Measurements from ENCODE around the gene MEOX1. TPM values are rescaled to one million over a fixed set of nuclear protein-coding genes. Genes with fewer than 3 reads are reported as not detected.

The MEOX1 gene
- total RNA-seq, 1 experiment from 2014 or later: not detected

DNA sequence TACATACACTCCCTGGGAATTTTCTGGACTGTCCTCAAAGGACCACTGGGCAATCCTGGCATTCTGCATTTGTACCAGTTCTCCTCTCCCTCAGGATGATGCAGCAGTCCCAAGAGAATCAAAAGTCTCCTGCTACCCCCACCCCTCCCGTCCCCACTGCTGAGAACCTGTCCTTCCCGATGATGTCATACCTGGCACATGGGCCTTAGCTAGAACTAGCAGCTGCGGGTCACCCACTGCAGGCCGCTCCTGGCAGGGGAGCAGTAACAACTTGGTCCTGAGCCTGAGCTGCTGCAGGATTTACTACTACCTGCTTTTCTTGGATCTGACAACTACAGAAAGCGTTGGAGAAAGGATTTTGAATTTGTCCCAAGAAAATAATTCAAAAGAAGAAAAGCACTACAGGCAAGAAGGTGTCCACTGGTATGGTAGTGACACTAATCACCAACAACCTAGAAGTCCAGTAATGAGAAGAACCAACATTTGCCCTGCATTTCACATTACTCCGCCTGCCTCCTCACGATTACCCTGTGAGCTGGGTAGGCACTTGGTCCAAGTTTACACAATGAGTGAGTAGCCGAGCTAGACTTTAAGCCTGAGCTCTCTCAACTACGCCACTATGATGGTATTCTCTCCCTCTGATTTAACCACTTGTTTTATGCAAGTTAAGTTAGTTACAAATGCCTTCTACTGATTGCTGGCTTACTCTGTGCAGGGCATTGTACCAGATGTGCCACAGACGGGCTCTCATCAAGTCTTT, 60.3 kb downstream of the MEOX1 start:
- H3K9ac ChIP-seq (ENCODE audit: extremely low read depth, insufficient read length, low read length): no peak overlapping the region
- Mint-ChIP-seq H3K9me3 (peaks cover 2 to 4% of the 10 kb centered on the region in 2 experiments; a peak in 1 of 5 replicates), H3K4me1 (peaks cover 8 to 13% of the 10 kb centered on the region in 2 experiments), H3K4me3 (no peak overlapping the region), H3K36me3 (ENCODE audit: insufficient read depth in 1 of 3, low read depth in 3 of 3) (peaks cover 0 to 4% (median 0%) of the 10 kb centered on the region in 3 experiments; a peak in 1 of 7 replicates), H3K27ac (no peak overlapping the region; a peak in 1 of 7 replicates), H3K27me3 (ENCODE audit: low read depth) (no peaks in the 10 kb centered on the region; the same call in 1 of the 2 replicates)
- H2BK15ac ChIP-seq (ENCODE audit: low read depth, low read length): no peak overlapping the region
- no peaks in the 10 kb centered on the region for H4K20me1 ChIP-seq (ENCODE audit: control insufficient read depth, insufficient read depth, insufficient read length)
- H3K18ac ChIP-seq (ENCODE audit: insufficient read length, low read depth, low read length): no peak overlapping the region
- TF ChIP-seq, protein P1, sequence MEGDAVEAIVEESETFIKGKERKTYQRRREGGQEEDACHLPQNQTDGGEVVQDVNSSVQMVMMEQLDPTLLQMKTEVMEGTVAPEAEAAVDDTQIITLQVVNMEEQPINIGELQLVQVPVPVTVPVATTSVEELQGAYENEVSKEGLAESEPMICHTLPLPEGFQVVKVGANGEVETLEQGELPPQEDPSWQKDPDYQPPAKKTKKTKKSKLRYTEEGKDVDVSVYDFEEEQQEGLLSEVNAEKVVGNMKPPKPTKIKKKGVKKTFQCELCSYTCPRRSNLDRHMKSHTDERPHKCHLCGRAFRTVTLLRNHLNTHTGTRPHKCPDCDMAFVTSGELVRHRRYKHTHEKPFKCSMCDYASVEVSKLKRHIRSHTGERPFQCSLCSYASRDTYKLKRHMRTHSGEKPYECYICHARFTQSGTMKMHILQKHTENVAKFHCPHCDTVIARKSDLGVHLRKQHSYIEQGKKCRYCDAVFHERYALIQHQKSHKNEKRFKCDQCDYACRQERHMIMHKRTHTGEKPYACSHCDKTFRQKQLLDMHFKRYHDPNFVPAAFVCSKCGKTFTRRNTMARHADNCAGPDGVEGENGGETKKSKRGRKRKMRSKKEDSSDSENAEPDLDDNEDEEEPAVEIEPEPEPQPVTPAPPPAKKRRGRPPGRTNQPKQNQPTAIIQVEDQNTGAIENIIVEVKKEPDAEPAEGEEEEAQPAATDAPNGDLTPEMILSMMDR (conservative IDR thresholded peaks at IDR 0.05): no peak
- no peak overlapping the region for H2BK120ac ChIP-seq (ENCODE audit: low read depth, low read length, poor library complexity, severe bottlenecking)
- H4K8ac ChIP-seq (replicated peaks; ENCODE audit: insufficient read length, low read depth, low read length): no peak overlapping the region
- no peak overlapping the region for H2BK12ac ChIP-seq (ENCODE audit: insufficient read length, low read depth, low read length)
- H2AFZ ChIP-seq (ENCODE audit: low read length): no peak overlapping the region
- H2AK5ac ChIP-seq (ENCODE audit: insufficient read length, low read length): no peak overlapping the region
- no peaks in the 10 kb centered on the region for H3K79me2 ChIP-seq (ENCODE audit: insufficient read depth, low read length)
- H3K27ac ChIP-seq (ENCODE audit: insufficient read length, low read depth, low read length): no peak overlapping the region
- H4K5ac ChIP-seq (ENCODE audit: insufficient read length, low read depth, low read length): no peak overlapping the region
- no peaks in the 10 kb centered on the region for H3K27me3 ChIP-seq (ENCODE audit: insufficient read depth, low read length)
- H2BK20ac ChIP-seq (ENCODE audit: low read depth, low read length, poor library complexity, severe bottlenecking): no peak overlapping the region
- H3K79me1 ChIP-seq (ENCODE audit: insufficient read depth, low read depth, low read length, poor library complexity, severe bottlenecking): no peaks in the 10 kb centered on the region
- no peaks in the 10 kb centered on the region for H3K9me3 ChIP-seq (ENCODE audit: control insufficient read depth, low read depth, low read length)
- no CpG with 5 or more reads among the region's 10 CpGs for WGBS (ENCODE audit: extremely low coverage, insufficient read length, low lambda C conversion rate)
- no peak overlapping the region for H3T11ph ChIP-seq (ENCODE audit: low read length)
- H3K4me2 ChIP-seq (ENCODE audit: insufficient read depth, insufficient read length, low read length): no peak overlapping the region
- H2BK5ac ChIP-seq (ENCODE audit: insufficient read length, low read length): no peak overlapping the region
- H3K23ac ChIP-seq (ENCODE audit: insufficient read length, low read depth, low read length): no peak overlapping the region
- DNase-seq: no peak
- H3K4me1 ChIP-seq (ENCODE audit: insufficient read depth, low read length): no peaks in the 10 kb centered on the region
- no peak overlapping the region for H3K56ac ChIP-seq (ENCODE audit: insufficient read length, low read depth, low read length)
- H3K14ac ChIP-seq (ENCODE audit: insufficient read depth, low read length): no peak overlapping the region
- H4K91ac ChIP-seq (ENCODE audit: insufficient read length, low read depth, low read length): no peak overlapping the region
- no peak overlapping the region for H3K4ac ChIP-seq (ENCODE audit: low read depth, low read length)
- no peaks in the 10 kb centered on the region for H3K23me2 ChIP-seq (ENCODE audit: insufficient read length, low read depth, low read length, poor library complexity, severe bottlenecking)
